Ishikawa (cell line): ENCODE measurements around the gene CT45A6.
"Not testable (repeated sequence)": the region's sequence is repeated elsewhere in the genome, so short reads cannot be mapped to it uniquely, and the experiment has no call there.

Experiments
- EP300 ChIP-seq: IDR thresholded peaks from 2 replicates; pipeline ENCODE4 v1.6.1; 2012; ENCODE audit warnings: borderline replicate concordance
- FOXM1 ChIP-seq: IDR thresholded peaks from 2 replicates; pipeline ENCODE4 v1.6.1; 2012; ENCODE audit warnings: low read depth, borderline replicate concordance
- MAX ChIP-seq: IDR thresholded peaks from 2 replicates; pipeline ENCODE4 v1.6.1; 2012
- NFIC ChIP-seq: IDR thresholded peaks from 2 replicates; pipeline ENCODE4 v1.6.1; 2012
- RAD21 ChIP-seq: IDR thresholded peaks from 2 replicates; pipeline ENCODE4 v1.6.1; 2012; ENCODE audit warnings: low read depth
- REST ChIP-seq: IDR thresholded peaks from 2 replicates; pipeline ENCODE4 v1.6.1; 2012; ENCODE audit warnings: low read depth, mild to moderate bottlenecking
- TAF1 ChIP-seq: IDR thresholded peaks from 2 replicates; pipeline ENCODE4 v1.6.1; 2012; ENCODE audit warnings: low read depth, mild to moderate bottlenecking
- USF1 ChIP-seq: IDR thresholded peaks from 2 replicates; pipeline ENCODE4 v1.6.1; 2012
- YY1 ChIP-seq: IDR thresholded peaks from 2 replicates; pipeline ENCODE4 v1.6.1; 2012; ENCODE audit warnings: low read depth
- ZBTB7A ChIP-seq: IDR thresholded peaks from 2 replicates; pipeline ENCODE4 v1.6.1; 2012; ENCODE audit warnings: low read depth

CT45A6 gene

DNA sequence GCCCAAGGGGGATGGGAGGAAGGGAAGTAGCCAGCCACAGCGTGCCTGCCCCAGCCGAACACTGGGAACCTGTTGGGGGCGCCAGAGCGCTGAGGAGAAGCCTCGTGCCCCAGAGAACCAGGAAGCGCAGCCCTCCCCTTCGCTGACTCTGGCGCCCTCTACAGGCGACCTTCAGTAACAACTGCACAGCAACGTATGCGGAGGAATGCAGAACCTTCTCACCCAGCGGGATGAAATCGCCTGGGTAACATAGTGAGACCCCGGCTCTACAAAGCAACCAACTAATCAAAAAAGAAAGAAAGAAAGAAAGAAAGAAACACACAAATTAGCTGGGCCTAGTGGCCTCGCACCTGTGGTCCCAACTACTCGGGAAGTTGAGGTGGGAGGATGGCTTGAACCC, at the start of gene CT45A6:
Gene CT45A6, minus strand, starts transcription at position 101 of the 400 bp plus-strand sequence. CDS start 3,794 bp downstream, outside the sequence.
- TF ChIP-seq REST, TAF1, MAX: not testable (repeated sequence)

- not testable (repeated sequence) for TF ChIP-seq ZBTB7A, TAF1, NFIC
These were observed 34.6 kb upstream of the CT45A6 start, which contains the start of gene CT45A7 for GRCh38 chrX:135837180-135837579. Gene CT45A7, minus strand, starts transcription at chrX:135837280. Its CDS starts 3,747 bp downstream, at chrX:135833533.

DNA sequence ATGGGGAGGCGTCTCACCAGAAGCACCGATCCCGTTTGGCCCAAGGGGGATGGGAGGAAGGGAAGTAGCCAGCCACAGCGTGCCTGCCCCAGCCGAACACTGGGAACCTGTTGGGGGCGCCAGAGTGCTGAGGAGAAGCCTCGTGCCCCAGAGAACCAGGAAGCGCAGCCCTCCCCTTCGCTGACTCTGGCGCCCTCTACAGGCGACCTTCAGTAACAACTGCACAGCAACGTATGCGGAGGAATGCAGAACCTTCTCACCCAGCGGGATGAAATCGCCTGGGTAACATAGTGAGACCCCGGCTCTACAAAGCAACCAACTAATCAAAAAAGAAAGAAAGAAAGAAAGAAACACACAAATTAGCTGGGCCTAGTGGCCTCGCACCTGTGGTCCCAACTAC, 17.3 kb upstream of the CT45A6 start, which contains the start of gene CT45A2:
Gene CT45A2, minus strand, starts transcription at position 101 of the 400 bp plus-strand sequence. CDS start 3,747 bp downstream, outside the sequence.
- TF ChIP-seq TAF1, EP300, FOXM1: not testable (repeated sequence)

- TF ChIP-seq YY1, TAF1, USF1: not testable (repeated sequence)
These were observed 17.2 kb downstream of the CT45A6 start, which contains the start of gene CT45A5 for GRCh38 chrX:135785403-135785802. Gene CT45A5, minus strand, starts transcription at chrX:135785503. Its CDS starts 3,774 bp downstream, at chrX:135781729.

DNA sequence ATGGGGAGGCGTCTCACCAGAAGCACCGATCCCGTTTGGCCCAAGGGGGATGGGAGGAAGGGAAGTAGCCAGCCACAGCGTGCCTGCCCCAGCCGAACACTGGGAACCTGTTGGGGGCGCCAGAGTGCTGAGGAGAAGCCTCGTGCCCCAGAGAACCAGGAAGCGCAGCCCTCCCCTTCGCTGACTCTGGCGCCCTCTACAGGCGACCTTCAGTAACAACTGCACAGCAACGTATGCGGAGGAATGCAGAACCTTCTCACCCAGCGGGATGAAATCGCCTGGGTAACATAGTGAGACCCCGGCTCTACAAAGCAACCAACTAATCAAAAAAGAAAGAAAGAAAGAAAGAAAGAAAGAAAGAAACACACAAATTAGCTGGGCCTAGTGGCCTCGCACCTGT, 34.5 kb downstream of the CT45A6 start, which contains the start of gene CT45A3:
Gene CT45A3, minus strand, starts transcription at position 101 of the 400 bp plus-strand sequence. CDS start 3,747 bp downstream, outside the sequence.
- TF ChIP-seq RAD21, ZBTB7A, FOXM1: not testable (repeated sequence)
